H7 (cell line): Measurements from ENCODE around the gene KNDC1. TPM values are rescaled to one million over a fixed set of nuclear protein-coding genes. Genes with fewer than 3 reads are reported as not detected.
"Not testable (repeated sequence)": the region's sequence is repeated elsewhere in the genome, so short reads cannot be mapped to it uniquely, and the experiment has no call there.

ENCODE experiments used
- DNase-seq: peaks from one replicate; pipeline ENCODE4 v3.0.0; 2012
- H3K27me3 ChIP-seq: 2 replicates; pipeline ENCODE4 v1.6.0; 2011; ENCODE audit warnings: mild to moderate bottlenecking, low read length; ENCODE audit not compliant: control insufficient read depth, insufficient read depth
- H3K36me3 ChIP-seq: replicated peaks from 2 replicates; pipeline ENCODE4 v1.5.1; 2011; ENCODE audit warnings: low read length; ENCODE audit not compliant: control insufficient read depth, insufficient read depth
- H3K4me3 ChIP-seq: 2 replicates; pipeline ENCODE4 v1.5.1; 2011; ENCODE audit warnings: low read depth, mild to moderate bottlenecking, control low read depth, low read length, moderate library complexity; ENCODE audit not compliant: insufficient read depth
- total RNA-seq: library from RNA; depleted of rRNA; stranded (reverse); fragments of >200 nt; shearing (Covaris generic); gene quantifications from 2 replicates; pipeline ENCODE4 v1.2.3, GENCODE V29; 2014

The KNDC1 gene
- total RNA-seq, 1 experiment from 2014 or later: 13.7 TPM

DNA sequence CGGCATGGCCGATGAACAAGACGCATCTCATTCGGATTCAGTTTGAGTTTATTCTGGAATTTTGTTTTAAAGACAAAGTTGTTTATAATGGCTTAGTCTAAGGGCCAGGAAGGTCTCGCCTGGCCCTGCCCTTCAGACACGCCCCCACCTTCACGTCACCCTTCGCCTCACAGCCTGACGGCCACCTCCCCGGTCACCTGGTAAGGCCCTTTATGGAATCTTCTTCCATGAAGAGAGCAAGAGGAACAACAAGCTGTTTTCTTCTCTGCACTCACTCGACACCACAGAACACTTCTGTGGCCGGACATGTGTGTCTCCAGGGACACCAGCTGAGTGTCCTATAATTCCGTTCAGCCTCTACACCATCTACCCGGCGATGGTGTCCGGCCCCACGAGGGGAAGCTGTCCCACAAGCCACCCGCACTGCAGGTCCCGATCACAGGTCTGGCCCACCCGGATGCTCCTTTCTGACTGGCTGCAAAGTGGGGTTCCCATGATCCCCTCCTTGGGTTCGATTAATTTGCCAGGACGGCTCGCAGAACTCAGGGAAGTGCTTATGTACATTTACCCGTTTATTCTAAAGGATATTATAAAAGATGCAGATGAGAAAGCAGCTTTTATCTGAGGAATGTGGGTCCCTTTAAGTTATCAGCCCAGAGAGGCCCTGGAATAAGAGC is 17.4 kb upstream of the KNDC1 start:
- no peaks in the 10 kb centered on the region for H3K36me3 ChIP-seq
- no peaks in the 10 kb centered on the region for H3K27me3 ChIP-seq
- H3K4me3 ChIP-seq: no peak overlapping the region
- peak; percentile 35 for DNase-seq

DNA sequence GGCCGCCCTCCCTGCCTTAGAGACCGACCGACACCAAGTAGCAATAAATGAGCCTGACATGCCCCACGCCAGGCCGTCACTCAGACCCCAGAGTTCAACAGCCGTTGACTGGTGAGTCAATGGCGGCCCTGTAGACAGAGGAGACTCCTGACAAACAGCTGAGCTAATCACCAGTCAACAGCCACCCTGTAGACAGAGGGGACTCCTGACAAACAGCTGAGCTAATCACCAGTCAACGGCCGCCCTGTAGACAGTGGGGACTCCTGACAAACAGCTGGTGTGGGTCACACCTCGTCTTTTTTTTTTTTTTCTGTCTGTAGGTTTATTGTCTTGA is 16.9 kb upstream of the KNDC1 start:
- no peaks in the 10 kb centered on the region for H3K27me3 ChIP-seq
- H3K4me3 ChIP-seq: no peak overlapping the region
- DNase-seq: no peak
- no peaks in the 10 kb centered on the region for H3K36me3 ChIP-seq

DNA sequence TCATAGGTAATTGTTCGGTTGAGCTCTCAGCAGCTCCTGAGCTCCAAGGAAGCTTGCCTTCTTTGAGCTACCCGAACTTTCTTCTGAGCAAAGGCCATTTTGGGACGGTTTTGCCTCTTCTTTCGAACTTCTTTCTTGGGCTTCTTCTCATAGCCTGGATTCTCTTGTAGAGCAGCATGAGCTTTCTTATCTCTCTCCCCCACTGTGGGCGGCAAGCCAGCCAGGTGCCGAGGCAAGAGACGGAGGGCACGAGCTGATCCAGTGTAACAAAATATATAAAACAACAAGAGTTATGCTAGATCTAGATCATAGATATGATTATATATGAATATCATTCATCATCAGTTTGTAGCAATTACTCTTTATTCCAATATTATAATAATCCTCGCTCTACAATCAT is 16.5 kb upstream of the KNDC1 start:
- Histone ChIP-seq H3K27me3 (no peaks in the 10 kb centered on the region), H3K4me3 (no peak overlapping the region), H3K36me3 (no peaks in the 10 kb centered on the region)
- DNase-seq: no peak

DNA sequence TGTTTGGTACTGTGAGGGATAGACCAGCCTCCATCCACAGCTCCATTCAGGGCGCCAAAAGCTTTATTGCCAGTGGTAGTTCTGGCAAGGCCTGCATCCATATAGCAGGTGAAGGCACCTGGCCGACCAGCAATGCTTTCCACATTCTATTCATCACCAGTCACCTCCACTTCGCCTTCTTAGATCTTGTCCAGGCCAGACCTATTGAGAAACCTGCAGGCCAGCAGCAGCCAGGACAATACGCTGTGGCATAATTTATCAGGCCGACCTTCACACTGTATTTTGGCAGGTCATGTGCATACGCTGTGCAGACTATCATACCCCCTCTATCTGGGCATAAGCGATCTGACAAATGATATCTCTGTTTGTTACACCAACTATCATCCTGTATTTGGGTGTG is 15.2 kb upstream of the KNDC1 start:
- no peaks in the 10 kb centered on the region for H3K27me3 ChIP-seq
- H3K4me3 ChIP-seq: no peak overlapping the region
- H3K36me3 ChIP-seq: no peaks in the 10 kb centered on the region
- no peak for DNase-seq

DNA sequence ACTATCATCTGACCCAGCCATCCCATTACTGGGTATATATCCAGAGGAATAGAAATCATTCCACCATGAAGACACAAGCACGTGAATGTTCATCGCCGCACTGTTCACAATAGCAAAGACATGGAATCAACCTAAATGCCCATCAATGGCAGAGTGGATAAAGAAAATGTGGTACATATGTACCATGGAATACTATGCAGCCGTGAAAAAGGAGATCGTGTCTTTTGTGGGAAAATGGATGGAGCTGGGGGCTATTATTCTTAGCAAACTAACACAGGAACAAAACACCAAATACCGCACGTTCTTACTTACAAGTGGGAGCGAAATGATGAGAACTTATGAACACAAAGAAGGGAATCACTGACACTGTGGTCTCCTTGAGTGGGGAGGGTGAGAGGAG is 9.8 kb upstream of the KNDC1 start:
- H3K36me3 ChIP-seq: no peaks in the 10 kb centered on the region
- no peaks in the 10 kb centered on the region for H3K27me3 ChIP-seq
- DNase-seq: no peak
- no peak overlapping the region for H3K4me3 ChIP-seq

DNA sequence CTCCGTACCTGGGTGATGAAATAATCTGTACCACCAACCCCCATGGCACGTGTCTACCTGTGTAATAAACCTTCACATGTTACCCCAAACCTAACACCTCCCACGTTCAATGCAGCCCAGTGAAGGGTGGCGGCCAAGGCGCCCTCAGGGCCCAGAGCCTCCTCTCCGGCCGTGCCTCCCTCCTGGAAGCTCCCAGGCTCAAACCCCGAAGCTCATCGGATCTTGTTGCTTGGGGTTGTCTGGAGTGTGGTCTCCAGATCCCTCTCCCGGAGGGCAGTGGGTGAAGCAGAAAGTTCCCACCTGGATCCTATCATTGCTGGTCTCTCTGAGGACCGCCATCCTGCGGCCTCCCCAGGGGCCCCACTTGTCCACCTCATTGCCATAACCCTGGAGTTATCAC is 9.4 kb upstream of the KNDC1 start:
- no peak for DNase-seq
- no peaks in the 10 kb centered on the region for H3K36me3 ChIP-seq
- H3K27me3 ChIP-seq: no peaks in the 10 kb centered on the region
- no peak overlapping the region for H3K4me3 ChIP-seq

DNA sequence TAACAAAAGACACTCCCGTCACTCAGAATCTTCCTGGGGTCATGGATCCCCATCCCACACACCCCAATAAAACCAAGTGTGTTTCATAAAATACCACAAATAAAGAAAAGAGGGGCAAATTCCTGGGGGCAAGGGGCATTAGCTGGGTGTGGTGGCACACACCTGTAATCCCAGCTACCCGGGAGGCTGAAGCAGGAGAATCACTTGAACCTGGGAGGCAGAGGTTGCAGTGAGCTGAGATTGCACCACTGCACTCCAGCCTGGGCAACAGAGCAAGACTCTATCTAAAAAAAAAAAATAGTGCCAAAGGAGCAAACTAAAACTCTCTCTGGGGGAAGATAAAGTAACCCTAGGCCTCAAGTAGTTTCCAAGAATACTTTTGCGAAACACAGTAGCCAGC is 8.9 kb upstream of the KNDC1 start:
- H3K4me3 ChIP-seq: not testable (repeated sequence)

DNA sequence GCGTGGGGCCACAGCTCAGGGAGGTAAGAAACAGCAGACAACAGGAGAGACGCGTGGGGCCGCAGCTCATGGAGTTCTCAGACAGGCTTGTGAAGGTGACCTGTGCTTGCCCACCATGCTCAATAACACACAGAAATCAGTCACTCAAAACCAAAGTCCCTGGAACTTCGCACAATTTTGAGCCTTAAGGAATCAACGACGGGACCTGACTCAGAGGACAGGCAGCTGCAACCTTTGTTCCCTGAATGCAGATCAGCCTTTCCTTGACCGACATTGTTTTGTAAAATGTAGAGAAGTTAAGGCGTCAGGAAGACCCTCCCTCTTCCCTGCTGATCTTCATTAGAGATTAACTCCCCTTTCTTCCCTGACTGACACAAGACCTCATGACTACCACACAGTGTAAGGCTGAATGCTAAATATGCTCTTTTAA is 8.5 kb upstream of the KNDC1 start:
- no peaks in the 10 kb centered on the region for H3K27me3 ChIP-seq
- peak; percentile 90 for DNase-seq
- H3K36me3 ChIP-seq: no peaks in the 10 kb centered on the region
- no peak overlapping the region for H3K4me3 ChIP-seq

More for the DNA sequence above, 8.9 kb upstream of the KNDC1 start:
- H3K27me3 ChIP-seq, H3K36me3 ChIP-seq, DNase-seq: not testable (repeated sequence)

DNA sequence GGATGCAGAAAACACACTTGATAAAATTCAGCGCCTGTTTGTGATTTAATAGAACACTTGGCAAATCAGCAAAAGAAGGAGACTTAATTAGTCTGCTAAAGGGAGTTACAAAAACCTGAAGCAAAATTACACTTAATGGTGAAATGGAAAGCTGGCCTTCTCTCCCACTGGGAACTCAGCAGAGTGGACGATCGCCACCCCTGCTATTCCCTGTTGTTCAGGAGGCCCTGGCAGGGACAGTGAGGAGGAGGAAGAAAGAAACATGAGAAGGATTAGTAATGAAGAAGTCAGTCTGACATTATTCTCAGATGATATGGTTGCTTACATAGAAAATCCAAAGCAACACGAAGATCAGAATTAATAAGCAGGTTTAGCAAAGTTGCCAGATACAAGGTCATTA is 5.6 kb upstream of the KNDC1 start:
- Histone ChIP-seq H3K4me3 (no peak overlapping the region), H3K36me3 (no peaks in the 10 kb centered on the region), H3K27me3 (no peaks in the 10 kb centered on the region)
- DNase-seq: no peak

DNA sequence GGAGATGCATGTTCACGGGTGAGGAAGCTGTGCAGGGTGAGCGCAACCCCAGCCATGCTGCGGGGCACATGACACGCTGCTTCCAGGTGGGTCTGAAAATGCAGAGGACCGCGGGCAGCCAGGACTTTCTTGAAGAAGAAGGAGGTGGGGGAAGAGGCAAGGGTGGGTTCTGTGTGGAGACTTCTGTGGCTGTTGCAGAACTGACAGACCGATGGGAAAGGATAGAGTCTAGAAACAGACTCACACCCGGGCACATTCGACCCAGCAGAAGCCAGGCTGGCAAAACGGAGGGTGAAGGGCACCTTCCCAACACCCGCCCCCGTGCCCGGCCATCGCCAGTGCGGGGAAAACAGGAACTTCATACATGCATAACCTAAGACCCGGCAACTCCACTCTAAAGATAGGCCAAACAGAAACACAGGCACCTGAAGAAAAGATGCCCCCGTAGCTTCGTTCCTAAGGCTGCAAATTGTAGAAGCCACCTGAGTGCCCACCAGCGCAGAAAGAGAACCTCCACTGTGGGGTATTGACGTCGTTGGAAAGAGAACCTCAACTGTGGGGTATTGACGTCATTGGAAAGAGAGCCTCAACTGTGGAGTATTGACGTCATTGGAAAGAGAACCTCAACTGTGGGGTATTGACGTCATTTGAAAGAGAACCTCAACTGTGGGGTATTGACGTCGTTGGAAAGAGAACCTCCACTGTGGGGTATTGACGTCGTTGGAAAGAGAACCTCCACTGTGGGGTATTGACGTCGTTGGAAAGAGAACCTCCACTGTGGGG is 4.8 kb upstream of the KNDC1 start:
- DNase-seq: no peak
- Histone ChIP-seq H3K27me3 (no peaks in the 10 kb centered on the region), H3K4me3 (no peak overlapping the region), H3K36me3 (no peaks in the 10 kb centered on the region)

DNA sequence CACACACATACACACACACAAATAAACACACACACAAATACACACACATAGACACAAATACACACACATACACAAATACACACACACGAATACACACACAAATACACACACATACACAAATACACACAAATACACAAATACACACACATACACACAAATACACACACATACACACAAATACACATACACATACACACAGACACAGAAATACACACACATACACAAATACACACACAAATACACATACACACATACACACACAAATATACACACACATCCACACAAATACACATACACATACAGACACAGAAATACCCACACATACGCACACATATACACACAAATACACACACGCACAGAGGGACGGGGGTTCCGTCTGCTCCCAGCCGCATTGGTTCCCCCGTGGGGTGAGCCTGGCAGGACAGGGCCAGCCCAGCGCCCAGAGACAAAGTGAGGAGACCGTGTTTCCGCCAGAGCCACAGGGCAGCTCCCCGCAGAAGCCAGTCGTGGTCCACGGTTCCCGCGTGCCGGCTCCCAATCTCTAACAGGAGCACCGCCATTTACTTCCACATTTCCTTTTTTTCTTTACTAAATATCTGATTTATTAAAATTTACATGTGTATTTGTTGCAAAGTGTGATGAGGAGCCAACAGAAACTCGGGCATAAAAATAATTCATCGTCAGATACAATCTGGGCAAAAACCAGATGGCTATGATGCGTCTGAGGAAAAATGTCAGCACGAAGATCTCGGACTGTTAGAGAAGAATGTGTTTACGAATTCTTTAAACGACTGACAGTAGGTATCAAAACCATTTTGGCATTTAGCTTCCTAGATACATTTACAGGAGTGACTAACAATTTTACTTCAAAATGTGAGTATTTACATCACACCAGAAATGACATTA is 3.1 kb upstream of the KNDC1 start:
- peak; percentile 61 for DNase-seq
- Histone ChIP-seq H3K27me3 (peaks cover 5% of the 10 kb centered on the region), H3K36me3 (no peaks in the 10 kb centered on the region), H3K4me3 (no peak overlapping the region)

DNA sequence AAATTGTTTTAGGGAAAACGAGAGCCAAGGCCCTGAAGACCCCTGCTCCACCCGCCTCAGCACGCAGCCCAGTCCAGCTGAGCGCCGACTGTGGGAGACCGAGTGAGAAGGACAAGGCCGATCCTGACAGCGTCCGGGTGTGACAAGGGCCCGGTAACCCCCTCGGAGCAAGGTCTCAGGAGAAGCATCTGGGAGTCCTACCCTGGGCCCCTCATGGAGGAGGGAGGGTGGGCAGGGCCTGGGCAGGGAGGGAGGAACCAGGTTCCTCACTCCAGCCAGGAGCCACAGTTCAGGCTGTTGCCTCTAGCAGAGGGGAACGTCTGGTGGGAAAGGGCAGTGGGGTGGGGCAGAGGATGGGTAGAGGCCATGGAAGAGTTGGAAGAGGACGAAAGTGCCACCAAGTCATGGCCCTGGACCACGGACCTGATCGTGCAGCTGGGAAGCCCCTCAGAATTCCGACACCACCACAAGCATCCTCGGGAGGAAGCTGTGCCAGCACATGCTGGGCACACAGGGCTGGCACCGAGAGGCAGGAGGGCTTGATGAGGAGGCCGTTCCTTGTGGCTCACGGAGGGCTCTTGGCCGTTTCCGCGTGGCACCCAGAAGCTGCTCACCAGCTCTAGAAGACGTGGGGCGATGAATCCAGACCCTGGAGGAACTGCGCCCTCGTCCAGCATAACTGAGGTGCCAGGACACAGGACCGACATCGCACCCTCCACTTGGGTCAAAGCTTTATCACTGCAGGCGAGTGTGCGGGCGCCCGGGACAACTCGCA is 2.2 kb upstream of the KNDC1 start:
- DNase-seq: peak; percentile 61
- Histone ChIP-seq H3K27me3 (peaks cover 5% of the 10 kb centered on the region), H3K4me3 (no peak overlapping the region), H3K36me3 (peaks cover 2% of the 10 kb centered on the region)

DNA sequence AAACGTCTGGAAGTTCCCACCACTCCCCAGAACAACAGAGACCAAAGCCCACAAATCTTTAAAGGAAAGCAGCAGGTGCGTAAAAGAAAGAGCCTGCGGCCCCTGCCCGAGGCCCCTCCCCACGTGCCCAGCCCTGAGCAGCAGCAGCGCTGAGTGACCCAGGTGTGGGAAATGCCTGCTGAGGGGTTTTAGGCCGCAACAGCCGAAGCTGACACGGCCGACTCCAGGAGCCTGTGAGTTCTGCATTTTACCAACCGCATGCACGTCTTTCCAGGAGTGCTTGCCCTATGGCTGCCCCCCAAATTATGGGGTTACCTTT is 1.6 kb upstream of the KNDC1 start:
- Histone ChIP-seq H3K27me3 (peaks cover 5% of the 10 kb centered on the region), H3K4me3 (no peak overlapping the region)
- peak; percentile 72 for DNase-seq

More for the DNA sequence above, 1.6 kb upstream of the KNDC1 start:
- peaks cover 2% of the 10 kb centered on the region for H3K36me3 ChIP-seq
